ENCODE measurements around the gene VPS4B.

- TF ChIP-seq CTCF (IDR thresholded peaks at IDR 0.05; ENCODE audit: insufficient read depth, low read length) (no peak), GABPA (IDR thresholded peaks at IDR 0.05; ENCODE audit: low read depth) (no peak), POLR2AphosphoS5 (IDR thresholded peaks at IDR 0.05; ENCODE audit: low read depth) (no peak)
- TF ChIP-seq, protein P1, sequence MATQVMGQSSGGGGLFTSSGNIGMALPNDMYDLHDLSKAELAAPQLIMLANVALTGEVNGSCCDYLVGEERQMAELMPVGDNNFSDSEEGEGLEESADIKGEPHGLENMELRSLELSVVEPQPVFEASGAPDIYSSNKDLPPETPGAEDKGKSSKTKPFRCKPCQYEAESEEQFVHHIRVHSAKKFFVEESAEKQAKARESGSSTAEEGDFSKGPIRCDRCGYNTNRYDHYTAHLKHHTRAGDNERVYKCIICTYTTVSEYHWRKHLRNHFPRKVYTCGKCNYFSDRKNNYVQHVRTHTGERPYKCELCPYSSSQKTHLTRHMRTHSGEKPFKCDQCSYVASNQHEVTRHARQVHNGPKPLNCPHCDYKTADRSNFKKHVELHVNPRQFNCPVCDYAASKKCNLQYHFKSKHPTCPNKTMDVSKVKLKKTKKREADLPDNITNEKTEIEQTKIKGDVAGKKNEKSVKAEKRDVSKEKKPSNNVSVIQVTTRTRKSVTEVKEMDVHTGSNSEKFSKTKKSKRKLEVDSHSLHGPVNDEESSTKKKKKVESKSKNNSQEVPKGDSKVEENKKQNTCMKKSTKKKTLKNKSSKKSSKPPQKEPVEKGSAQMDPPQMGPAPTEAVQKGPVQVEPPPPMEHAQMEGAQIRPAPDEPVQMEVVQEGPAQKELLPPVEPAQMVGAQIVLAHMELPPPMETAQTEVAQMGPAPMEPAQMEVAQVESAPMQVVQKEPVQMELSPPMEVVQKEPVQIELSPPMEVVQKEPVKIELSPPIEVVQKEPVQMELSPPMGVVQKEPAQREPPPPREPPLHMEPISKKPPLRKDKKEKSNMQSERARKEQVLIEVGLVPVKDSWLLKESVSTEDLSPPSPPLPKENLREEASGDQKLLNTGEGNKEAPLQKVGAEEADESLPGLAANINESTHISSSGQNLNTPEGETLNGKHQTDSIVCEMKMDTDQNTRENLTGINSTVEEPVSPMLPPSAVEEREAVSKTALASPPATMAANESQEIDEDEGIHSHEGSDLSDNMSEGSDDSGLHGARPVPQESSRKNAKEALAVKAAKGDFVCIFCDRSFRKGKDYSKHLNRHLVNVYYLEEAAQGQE (IDR thresholded peaks at IDR 0.05; ENCODE audit: insufficient replicate concordance, low read depth): no peak
Observed at GRCh38 chr18:63427558-63427957, 5.3 kb upstream of the VPS4B start.
